H1 (cell line): ENCODE results near the gene COL5A3. TPM values are rescaled to one million over a fixed set of nuclear protein-coding genes. Genes with fewer than 3 reads are reported as not detected.

ENCODE experiments used
- ASH2L ChIP-seq: fragments of 200-600, 300-600 bp; sonication (generic); IDR thresholded peaks from one replicate; pipeline ENCODE4 v1.7.1; 2017; ENCODE audit warnings: low read length
- BACH1 ChIP-seq: IDR thresholded peaks from 2 replicates; pipeline ENCODE4 v1.6.1; 2012; ENCODE audit warnings: low read length, improper control_type of control experiment
- BCL11A ChIP-seq, 2 experiments: IDR thresholded peaks; one replicate each; pipeline ENCODE4 v1.6.1; 2011; ENCODE audit warnings: low read depth in 2 of 2, low read length in 2 of 2, mild to moderate bottlenecking in 2 of 2
- GABPA ChIP-seq: IDR thresholded peaks from 2 replicates; pipeline ENCODE4 v1.6.1; 2011; ENCODE audit warnings: mild to moderate bottlenecking, low read length, moderate library complexity, borderline replicate concordance; ENCODE audit not compliant: insufficient read depth
- KDM5A ChIP-seq: fragments of 200-600 bp; IDR thresholded peaks from 2 replicates; pipeline ENCODE4 v1.7.1; 2012; ENCODE audit warnings: mild to moderate bottlenecking, low read length, inconsistent platforms, mixed read lengths
- polyA plus RNA-seq, 7 experiments: library from polyadenylated mRNA; depleted of rRNA in 3 of 7; stranded (reverse) in 5 of 7; unstranded in 2 of 7; fragments of >200 nt in 5 of 7; fragments of 200-250 nt in 2 of 7; gene quantifications; 1 replicate in 5 of 7; 2 replicates in 1 of 7; 4 replicates in 1 of 7; pipeline versions ENCODE4 v1.2.1 to v1.2.3, GENCODE V29; 2011 to 2013; ENCODE audit warnings: missing spikeins in 2 of 7, mixed read lengths in 2 of 7
- total RNA-seq: library from RNA; stranded (reverse); fragmentation: NEBNext Ultra II Directional; extraction: Animal tissue kit (Norgen Biotek cat#: 25700); gene quantifications from 2 replicates; pipeline ENCODE4 v1.2.1, GENCODE V29; 2021

Gene COL5A3
- total and polyA plus RNA-seq, 2 of the 8 experiments (the other 6 are each of a cell fraction or from before 2014, with no cell fraction given), result 0.67 to 0.74 TPM

DNA sequence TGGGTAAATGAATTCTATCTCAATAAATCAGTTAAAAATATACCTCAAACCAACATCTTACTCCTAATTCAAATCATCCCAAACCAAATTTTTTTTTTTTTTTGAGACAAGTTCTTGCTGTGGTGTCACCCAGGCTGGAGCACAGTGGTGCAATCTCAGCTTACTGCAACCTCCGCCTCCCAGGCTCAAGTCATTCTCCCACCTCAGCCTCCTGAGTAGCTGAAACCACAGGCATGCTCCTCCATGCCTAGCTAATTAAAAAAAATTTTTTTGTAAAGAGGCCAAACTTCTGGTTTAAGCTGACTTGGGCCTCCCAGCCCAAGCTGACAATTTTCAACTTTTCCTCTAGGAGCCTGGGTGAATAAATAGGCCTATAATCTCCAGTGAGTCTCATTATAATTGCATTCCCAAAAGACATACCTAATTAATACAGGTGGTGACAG lies 51.9 kb downstream of the COL5A3 start (continued):
- no peak for TF ChIP-seq GABPA
- no peak for TF ChIP-seq BCL11A (IDR thresholded peaks at IDR 0.05; ENCODE audit: low read depth in 2 of 2, low read length in 2 of 2)
- no peak for TF ChIP-seq KDM5A
- TF ChIP-seq BACH1, result no peak
- no peak for TF ChIP-seq ASH2L
